ENCODE data around the gene ARIH1. TPM values are rescaled to one million over a fixed set of nuclear protein-coding genes. Genes with fewer than 3 reads are reported as not detected.
A peak's percentile ranks its signal among the peaks of the same experiment; 100 is the strongest.

Gene ARIH1
- total RNA-seq, 1 donor from 2014 or later = 67.4 TPM

DNA sequence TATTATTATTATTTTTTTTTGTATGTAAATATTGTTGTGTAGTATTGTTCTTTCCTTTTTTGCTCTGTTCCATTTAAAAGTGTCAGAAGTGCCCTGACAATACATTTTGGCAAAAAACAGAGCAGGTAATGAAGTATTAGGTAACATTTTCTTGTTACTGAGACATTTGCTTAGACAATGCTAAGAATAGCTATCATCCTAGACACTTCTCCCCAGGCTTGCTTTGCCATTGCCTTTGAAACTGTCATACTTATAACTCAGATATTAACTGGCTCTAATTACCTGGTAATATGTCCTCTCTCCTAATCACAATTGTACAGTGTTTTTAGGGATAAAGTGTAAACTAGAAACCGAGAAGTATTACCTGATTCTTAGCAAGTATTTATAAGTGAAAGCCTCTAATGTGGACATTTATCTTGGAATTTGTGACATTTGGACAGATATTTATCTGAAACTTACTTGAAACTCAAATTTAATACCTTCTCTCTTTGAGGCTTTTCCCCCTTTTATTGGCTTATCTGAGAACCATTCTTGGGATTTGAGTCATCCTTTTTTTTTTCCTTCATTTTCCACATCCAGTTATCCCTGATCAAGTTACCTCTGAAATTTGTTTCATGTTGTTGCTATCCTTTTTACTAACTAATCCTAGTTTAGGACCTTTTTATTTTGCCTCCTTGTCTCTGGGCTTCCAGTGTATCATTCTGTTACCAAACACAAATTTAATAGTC is 13.1 kb downstream of the ARIH1 start:
- DNase-seq (ENCODE audit: low read depth) = no peak

DNA sequence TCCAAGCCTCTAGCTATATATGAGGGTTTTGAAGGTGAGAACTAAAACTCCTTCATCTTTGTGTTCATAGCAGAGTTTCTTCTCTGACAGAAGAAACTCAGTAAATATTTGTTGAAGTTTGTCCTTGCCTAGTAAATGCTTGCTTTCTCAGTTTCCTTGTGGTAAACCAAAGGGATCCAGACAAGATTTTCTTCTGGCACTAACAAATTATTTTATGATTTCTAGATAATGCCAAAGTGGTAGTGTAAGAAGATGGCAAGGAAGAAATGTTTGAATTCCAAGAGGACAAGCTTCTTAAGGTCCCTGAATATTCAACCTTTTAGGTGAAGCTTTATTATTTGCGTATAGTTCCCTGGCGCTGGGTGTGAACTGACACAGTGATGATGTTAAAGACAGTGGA is 14.4 kb downstream of the ARIH1 start:
- no peak for DNase-seq (ENCODE audit: low read depth)

DNA sequence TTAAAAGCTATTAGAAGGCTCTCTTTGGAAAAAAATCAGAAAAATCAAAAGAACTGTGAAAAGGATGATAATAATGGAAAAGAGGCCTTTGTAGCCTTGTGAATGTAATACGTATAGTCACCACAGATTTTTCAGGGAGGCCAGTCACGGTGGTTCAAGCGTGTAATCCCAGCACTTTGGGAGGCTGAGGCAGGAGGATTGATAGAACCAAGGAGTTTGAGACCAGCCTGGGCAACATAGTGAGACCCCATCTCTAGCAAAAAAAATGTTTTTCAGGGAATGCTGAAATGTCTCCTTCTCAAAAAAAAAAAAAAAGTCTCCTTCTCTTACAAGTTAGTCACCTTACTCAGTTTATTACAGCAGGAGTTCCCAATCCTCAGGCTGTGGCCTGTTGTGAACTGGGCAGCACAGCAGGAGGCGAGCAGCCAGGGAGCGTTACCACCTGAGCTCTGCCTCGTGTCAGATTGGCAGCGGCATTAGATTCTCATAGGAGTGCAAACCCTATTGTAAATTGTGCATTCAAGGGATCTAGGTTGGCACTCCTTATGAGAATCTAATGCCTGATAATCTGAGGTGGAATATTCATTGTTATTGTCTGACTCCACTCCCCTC is 15.9 kb downstream of the ARIH1 start:
- DNase-seq (ENCODE audit: low read depth) = no peak

DNA sequence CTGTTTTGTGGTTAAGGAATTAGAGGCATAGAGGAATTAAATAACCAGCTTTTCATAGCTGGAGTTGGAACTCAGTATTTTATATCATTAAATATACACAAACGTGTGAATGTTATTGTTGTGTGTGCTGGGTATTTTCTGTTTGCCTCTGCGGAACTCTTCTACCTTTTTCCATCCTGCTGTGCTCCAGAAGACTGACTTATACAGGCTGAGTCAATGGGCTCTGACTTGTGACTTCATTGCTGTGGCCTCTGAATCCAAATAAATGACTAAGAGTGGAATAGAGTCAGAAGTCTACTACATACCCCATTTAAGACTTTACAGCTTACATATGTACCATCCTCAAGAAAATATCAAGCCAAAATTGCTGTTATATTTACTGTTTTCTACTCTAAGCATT is 17.6 kb downstream of the ARIH1 start:
- DNase-seq (ENCODE audit: low read depth) = peak; percentile 81

DNA sequence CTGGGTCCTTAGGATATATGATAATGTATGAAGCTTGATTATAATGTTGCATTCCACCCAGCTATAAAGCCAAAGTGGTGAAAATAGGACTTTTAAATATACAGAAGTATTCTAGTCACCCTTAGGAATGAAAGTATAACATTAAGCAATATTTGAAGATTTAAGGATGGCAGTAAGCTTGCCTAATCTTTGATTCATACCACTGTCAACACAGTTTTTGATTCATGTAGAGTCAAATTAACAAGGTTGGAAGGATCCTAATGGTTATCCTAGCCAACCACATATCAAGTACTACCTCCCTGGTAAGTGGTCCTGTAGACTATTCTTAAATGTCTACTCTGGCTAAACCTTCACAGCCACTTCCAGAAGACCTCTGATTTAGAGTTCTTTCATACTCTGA is 18.6 kb downstream of the ARIH1 start:
- DNase-seq (ENCODE audit: low read depth) = no peak

DNA sequence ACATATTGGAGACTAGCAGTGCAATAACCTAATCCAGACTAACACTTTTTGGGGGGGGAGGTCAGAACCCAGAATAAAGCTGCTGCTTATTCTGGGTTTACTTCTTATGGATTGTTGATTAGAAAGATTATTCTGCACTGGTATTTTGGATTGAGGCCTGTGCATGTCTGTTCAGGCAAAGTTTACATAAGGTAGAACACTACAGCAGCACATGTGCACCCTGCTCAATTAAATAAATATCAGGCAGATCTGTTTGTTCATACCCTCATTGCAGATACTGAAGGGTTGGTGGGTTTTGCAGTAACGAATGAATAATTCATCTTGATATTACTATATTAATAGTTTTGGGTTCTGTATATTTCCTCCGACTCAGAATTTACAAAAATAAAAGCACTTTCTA is 19.1 kb downstream of the ARIH1 start:
- no peak for DNase-seq (ENCODE audit: low read depth)

DNA sequence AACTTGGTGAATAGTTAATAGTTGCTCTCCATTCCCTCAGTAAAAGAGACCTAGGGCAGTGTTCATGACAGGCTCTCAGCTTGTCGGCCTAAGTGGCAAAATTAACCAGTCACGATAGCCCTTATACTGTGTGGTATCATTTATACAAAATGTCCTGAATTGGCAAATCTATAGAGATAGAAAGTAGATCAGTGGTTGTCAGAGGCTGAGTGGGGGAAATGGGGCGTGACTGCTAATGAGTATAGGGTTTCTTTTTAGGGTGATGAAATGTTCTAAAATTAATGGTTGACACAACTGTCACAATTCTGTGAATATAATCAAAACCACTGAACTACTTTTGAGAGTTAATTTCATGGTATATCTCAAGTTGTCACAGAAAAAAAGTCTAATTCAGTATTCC is 20.9 kb downstream of the ARIH1 start:
- no peak for DNase-seq (ENCODE audit: low read depth)

DNA sequence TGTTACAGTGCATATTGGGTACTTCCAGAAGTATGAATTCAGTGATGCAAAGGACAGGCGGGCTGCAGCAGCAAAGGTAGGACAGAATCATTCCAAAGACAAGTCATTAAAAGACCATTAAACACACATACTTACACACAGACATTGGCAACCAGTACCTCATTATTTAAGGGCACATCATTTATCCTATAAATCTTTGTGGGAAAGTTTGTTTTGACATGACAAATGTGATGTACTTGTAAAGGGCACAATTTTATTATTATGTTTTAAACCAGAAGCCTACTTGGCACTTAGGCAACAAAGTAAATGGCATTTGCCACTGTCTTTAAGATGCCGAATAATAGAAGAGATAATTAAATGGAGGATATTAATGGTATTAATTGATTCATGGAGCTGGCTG is 22.7 kb downstream of the ARIH1 start:
- DNase-seq (ENCODE audit: low read depth) = no peak

DNA sequence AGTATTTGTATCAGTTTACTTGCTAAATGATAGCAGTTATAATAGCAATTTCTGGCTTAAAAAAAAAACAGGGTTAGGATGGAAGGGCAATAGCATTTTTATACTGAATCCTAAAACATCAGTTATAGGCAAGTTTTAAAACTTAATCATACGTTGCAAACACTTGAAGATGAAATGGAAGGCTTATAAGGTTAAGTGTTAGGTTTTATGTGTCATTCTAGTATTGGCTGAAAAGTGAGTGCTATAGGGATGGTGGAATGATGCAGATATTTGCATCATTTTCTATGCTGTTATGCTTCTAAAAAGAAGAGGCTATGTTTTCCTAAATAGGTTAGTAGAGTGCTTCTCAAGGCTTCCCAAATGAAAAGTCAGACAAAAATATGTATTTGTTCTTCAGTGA is 23.3 kb downstream of the ARIH1 start:
- no peak for DNase-seq (ENCODE audit: low read depth)

DNA sequence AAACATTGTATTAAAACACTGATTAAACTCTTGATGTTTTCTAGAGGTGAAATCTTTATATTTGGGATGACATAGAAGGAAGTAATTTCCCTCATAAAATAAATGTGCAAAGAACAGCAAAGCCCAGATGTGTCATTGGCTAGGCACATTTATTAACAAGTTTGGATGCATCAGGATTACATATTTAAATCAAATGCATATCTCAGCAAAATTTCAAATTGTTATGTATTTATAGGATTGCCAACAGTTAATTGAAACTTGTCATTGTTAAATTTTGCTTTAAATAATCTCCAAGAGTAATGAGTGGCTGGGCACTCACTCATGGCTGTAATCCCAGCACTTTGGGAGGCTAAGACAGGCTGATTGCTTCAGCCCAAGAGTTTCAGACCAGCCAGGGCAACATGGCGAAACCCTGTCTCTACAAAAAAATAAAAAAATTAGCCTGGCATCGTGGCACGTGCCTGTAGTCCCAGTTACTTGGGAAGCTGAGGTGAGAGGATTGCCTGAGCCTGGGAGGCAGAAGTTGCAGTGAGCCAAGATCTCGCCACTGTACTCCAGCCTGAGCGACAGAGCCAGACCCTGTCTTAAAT is 28.2 kb downstream of the ARIH1 start:
- no peak for DNase-seq (ENCODE audit: low read depth)

DNA sequence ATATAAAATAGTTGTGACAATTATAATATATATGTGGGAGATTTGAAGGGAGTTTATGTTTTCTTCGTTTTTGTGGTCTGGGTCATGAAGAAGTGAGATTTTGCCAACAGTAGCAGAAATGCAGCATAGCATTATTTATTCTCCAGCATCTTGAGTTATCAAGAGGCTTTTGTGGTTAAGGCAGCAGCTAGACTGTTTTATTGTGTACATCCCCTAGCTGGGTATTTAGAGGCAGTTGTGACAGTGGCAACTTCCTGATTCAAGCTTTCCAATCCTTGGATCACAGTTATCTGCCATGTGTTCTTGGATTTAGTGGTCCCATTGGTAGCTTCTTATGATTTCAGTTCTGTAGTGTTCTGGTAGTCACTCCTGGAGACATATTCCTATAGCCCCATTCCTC is 29.0 kb downstream of the ARIH1 start:
- no peak for DNase-seq (ENCODE audit: low read depth)

DNA sequence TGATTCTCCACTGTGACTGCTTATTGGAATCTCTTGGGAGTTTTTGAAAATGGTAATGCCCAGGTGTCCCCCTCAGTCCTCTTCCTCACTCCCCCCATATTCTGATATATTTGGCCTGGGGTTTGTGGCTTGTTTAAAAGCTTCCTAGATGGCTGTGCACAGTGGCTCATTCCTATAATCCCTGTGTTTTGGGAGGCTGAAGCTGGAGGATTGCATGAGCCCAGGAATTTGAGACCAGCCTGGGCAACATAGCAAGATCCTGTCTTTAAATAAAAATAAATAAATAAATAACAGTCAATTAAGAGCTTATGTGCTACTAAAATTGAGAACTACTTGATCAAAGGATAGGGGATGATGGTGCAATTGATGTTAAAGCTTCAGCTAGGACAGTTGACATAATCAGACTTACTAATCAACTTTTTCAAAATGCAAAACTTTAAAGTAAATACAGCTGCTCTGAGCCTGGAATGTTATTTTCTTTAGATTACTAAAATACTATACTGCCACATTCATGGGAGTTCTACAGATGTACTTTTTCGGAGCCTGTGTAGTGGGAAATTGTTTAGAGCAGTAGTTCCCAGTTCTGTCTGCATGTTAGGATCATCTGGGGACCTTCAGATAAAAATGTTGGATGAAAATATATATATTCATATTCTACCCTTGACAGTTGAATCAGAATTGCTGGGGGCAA is 33.4 kb downstream of the ARIH1 start:
- no peak for DNase-seq (ENCODE audit: low read depth)

DNA sequence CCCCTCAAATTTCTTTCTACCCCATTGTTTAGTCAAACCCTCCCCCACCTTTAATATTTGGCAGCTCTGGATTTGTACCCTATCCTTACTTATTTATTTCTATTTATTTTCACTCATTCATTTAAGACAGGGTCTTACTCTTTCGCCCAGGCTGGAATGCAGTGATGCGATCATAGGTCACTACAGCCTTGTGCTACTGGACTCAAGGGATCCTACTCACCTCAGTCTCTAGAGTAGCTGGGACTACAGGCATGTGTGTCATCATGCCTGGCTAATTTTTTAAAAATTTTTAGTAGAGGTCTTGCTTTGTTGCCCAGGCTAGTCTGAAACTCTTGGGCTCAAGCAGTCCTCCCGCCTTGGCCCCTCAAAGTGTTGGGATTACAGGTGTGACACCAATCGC is 35.4 kb downstream of the ARIH1 start:
- no peak for DNase-seq (ENCODE audit: low read depth)

DNA sequence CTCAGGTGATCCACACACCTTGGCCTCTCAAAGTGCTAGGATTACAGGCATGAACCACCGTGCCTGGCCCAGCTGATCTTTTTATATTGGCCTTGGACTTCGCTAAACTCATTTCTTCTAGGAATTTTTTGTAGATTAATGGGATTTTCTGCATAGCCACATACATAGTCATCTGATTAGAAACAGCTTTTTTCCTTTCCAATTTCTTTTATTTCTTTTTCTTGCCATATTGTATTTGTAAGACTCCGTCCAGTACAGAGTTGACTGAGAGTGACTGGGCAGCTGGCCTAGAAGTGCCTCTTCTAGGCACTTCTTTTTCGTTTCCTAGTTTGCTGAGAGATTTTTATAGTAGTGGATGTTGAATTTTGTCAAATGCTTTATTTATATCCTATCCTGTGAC is 37.4 kb downstream of the ARIH1 start:
- DNase-seq (ENCODE audit: low read depth) = no peak

DNA sequence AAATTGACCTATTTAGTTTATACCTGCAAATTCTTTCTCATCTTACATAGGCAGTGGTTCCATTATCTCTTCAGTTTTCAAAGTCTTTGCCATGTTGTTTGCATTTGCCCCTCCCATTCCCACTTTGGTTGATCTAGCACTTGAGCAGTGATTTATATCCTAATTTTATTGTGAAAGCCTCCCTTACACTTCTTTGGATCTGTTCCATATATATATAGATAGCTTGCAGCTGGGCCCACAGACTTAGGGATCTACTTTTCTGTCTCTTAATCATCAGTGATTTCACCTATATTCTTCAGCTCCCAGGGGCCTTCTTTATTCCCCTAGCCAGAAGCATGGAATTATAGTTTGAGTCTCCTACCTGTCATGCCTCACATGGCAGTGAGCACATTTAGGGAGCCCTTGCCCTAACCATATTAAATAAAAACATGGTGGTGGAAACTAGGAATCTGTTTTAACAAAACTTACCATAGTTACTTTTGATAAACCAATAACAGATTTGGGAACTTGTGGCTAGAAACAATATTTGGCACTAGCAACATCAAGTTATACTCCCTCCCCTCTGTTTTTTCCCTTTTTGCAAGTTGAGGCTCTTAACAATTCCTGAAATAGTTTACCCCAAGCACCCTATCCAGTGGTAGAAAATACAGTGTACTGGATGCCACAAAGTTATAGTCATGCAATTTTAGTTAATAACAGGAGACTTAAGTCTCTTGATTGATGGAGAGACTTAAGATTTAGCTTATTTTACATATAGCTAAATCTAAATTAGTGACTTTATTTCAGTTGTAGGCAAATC is 41.7 kb downstream of the ARIH1 start:
- no peak for DNase-seq (ENCODE audit: low read depth)

DNA sequence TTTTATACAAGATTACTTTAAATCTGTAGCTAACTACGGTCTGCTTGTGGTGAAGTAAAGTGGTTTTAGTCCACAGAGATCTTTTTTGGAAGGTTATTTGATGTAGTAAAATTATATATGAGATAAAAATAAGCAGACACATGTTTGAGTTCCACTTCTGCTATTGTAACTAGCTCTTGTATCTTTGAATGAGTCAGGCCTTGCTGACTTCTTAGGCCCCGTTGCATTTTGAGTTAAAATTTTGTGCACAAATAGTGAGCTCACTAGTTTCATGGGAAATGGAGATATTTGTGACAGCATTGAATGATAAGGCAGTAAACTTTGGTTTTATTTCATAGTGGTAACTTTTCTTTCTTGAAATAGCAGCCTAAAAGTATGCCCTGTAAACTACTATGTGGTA is 42.6 kb downstream of the ARIH1 start:
- DNase-seq (ENCODE audit: low read depth) = no peak

DNA sequence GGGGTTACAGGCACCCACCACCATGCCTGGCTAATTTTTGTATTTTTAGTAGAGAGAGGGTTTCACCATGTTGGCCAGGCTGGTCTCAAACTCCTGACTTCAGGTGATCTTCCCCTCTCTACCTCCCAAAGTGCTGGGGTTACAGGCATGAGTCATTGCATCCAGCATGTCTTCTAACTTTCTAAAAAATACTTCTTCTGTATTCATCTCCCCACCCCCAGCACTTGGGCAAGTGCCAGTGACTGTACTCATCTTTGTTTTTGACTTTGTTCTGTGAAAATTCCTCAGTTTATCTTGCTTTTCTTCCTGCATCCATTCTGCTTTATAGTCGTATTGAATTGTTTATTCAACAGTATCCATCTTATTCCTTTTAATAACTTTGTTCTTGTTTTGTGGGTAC is 47.6 kb downstream of the ARIH1 start:
- peak; percentile 37 for DNase-seq (ENCODE audit: low read depth)

DNA sequence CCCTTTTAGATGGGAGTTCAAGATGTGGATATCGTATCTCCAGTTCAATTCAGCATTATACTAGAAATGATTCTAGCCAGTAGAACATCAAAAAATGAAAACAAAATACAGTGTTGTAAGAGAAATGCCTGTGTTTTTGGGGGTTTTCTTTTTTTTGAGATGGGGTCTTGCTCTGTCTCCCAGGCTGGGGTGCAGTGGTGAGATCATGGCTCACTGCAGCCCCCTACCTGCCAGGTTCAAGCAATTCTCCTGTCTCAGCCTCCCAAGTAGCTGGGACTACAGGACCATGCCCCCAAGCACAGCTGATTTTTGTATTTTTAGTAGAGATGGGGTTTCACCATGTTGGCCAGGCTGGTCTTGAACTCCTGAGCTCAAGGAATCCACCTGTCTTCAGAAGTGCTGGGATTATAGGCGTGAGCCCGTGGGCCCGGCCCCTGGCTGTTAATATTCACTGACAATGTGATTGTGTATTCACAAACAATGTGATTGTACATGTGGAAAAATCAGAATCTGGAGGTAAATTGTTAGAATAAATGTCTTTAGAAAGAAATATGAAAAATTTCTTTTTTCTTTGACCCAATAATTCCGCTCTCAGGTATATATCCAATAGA is 59.0 kb downstream of the ARIH1 start:
- DNase-seq (ENCODE audit: low read depth) = no peak

DNA sequence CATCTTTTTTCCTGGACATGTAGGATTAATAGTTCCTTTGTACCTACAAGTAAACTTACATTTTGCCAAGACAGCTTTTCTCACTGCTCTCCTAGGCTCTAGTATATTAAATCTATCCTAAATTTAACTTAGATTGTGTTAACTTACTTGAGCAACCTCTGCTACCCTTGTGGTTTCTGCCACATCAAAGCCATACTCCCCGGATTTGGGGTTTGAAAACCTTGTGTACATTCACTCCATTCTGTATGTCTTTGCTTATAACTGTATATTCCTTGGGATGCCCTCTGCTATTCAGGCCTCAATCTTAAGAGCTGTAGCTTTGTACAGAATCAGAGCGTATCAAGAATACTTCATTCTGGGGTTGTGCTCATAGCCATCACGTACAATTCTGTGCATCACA is 60.4 kb downstream of the ARIH1 start:
- no peak for DNase-seq (ENCODE audit: low read depth)

DNA sequence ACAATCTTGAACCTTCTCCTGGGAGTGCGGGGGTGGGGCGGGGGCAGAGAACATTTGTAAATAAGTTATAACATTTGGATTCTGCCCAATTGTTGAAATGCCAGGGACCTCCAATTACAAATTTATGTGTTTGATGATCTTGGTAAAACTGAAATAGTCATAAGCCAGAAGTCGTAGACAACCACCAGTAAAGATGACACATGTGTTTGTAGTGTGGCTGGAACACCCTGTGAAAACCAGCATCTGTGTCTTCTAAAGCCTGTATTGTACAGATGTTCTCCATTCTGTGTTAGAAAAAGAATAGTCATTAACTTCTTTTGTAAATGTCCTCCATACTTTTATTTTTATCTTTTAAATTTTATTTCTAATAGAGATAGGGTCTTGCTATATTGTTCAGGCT is 61.8 kb downstream of the ARIH1 start:
- peak; percentile 21 for DNase-seq (ENCODE audit: low read depth)

DNA sequence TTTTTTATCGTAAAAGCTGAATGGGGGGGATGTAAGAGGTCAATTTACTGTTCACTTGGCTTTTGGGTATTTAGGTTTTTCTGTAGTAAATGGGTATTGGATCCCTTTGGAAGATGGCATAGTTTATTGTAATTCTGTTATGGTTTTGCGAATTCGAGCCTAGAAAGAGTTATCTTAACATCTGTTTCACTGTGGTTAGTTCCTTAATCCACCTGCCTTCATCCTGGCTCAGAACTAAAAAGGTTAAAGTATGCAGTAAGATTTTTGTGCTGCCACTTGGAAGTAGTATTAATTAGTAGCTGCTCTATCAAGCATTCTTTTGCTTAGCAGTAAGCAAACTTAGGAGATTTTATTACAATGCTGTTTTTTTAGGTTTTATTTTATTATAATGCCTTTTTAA is 62.4 kb downstream of the ARIH1 start:
- no peak for DNase-seq (ENCODE audit: low read depth)

DNA sequence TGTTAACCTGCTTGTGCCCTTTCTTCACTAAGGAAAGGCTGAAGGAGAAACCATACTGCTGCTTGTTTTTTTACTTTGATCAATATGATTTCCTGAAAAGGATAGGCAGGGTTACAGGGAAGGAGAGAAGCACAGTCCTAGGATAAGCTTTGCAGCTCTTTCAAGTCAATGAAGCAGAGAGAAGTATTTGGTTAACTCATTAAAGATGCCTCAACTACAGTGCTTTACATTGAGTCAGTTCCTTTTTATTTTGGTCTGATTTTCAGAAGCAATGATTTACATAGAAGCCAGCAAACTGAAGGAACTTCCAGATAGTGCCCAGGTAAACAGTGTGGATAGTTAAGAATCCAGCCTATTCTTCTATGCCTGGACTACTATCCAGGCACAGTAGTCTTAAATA is 64.8 kb downstream of the ARIH1 start:
- peak; percentile 74 for DNase-seq (ENCODE audit: low read depth)
